Skin of body (tissue), 2 donors: ENCODE results near the gene MMP7. TPM values are rescaled to one million over a fixed set of nuclear protein-coding genes. Genes with fewer than 3 reads are reported as not detected.

Source experiments
- DNase-seq: peaks from one replicate; lab custom pipeline; 2025; lab: John Stamatoyannopoulos, UW
- total RNA-seq: library from RNA; depleted of rRNA; stranded (reverse); fragments of >200 nt; gene quantifications from one replicate; pipeline ENCODE4 v1.2.3, GENCODE V29; 2014

Gene MMP7
- total RNA-seq, 1 donor from 2014 or later = 3.6 TPM

DNA sequence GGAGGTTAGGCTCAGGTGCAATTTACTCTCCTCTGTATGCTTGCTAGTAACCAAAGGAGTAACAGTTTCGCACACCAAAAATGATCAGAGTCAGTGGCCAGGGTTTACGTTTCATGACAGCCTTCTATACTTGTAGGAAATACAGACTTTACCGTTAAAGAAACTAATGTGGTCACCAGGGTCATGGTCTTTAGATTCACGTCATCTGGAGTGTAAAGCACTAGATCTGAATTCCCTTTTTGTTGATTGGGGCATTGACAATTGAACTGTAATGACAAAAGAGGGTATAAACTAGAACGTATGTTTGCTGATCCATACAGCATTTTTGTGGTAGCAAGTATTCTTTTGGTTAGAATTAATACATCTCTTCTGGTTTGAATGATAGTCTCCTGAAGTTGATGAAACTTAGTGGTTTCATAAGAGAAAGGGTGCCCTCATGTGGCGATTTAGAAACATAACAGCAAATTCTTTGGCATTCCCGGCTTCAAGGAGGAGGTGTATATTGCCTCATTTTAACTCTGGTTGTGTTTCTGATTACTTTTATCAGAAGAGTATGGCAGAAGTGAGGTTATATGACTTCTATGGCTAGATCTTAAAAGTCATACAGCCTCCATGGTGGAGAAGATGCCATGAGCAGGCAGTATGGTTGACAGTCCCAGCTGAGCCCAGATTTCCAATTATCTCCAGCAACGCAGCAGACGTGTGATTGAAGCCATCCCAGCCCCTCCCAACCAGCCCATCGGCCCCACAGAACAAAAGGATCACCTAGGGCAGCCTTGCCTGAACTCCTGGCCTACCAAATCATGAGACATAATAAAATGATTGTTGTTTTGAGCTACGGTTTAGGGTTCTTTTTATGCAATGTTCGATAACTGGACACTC lies 35.1 kb downstream of the MMP7 start:
- peak; percentile 79 for DNase-seq

DNA sequence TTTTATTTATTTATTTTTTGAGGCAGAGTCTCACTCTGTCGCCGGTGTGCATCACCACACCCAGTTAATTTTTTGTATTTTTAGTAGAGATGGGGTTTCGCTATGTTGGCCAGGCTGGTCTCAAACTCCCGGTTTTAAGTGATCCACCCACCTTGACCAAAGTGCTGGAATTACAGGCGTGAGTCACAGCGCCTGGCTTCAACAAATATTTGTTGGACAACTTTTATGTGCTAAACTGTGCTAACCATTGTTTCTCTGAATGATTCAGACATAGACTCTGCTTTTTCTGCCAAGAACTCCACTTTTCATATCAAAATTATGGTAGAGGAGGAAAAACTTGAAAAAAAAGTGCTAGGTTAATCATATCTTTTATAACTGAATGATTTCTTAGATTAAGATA lies 36.3 kb downstream of the MMP7 start:
- DNase-seq = no peak

DNA sequence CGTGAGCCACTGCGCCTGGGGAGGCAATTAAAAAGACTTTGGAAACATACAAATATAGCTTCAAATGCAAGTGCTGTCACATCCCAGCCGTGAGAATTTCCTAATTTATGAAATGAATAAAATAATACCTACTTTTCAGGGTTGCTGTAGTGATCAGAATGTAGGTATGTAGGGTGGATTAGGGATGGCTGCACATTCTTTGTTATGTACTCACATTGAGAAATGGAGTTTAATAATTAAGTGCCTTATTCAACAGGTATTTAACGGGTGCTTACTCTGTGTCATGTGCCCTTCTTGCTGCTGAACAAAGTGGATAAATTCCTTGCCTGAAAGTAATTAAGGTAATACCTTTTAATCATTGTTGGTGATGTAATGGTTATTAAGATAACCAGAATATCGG lies 37.0 kb downstream of the MMP7 start:
- no peak for DNase-seq

DNA sequence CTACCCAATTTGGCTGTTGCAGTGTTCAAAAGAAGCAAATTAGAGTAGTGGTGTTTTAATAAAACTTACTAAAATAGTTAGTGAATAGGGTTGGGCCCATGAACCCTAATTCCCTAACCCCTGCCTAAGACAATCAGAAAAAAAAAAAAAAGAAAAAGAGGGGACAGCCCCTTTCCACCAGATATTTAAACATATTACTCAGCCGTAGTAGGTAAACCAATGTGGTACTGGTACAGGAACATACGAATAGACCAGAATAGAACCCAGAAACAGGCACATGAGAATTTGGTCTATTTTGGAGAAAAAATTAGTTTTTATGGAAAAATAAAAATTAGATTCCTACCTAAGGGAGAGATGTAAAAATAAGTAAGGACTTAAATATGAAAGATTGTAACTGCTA lies 38.6 kb downstream of the MMP7 start:
- DNase-seq = no peak

DNA sequence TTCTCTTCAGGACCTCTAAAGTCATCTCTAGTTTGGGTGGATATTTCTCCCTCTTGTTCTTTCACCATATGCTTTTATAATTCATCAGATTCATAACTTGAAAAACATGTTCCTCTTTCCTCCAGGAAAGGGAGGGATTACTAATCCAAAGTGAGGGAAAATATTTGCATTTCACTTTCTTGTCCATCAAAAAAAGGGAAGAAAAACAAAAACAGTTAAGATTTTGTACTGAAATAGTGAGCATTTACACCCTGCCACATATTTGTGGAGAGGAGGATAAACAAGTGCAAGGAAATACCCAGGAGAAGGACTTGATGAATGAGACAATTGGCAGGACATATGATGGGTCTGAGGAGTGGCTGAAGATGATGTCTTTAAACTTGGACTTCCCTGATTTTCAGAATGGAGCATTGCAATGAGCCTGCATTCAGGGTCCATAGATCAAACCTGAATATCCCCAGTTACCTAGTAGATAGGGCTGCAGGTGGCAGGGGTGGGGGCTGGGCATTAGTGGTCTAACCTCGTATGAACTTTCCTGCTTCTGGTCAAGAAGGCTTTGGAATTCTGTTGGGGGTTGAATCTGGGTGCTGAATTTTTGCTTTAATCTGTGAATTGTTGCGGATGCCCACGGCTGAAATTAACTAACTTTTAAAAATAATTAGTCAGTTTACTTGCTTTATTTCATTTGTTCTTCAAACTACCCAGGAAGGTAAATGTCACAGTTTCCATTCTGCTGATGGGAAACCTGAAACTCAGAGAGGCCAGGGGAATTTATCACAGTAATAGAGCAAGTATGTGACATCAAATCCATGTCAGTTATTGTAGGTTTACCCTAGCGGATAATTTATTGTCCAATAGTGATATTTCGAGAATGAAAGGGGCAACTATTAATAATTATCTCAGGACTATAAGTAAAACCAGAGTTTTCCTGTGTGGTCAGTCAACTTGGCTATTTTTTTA lies 41.1 kb downstream of the MMP7 start:
- no peak for DNase-seq

DNA sequence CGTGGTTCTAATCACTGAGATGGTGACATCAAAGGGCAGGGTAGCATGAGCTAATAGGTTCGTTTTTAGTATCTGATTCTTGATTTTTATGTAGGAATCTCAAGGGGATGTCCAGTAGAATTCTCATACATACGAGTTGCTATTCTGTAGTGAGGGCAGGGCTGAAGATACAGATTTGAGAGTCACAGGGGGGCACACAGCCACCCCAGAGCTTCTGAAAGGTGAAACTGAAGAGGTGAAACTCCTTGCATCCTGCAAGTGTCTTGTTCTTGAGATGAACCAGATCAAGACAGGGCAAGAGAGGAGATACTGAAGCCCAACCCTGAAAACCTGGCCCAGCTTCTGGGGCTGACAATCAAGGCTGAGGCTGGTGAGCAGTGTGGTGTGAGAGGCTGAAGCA lies 42.3 kb downstream of the MMP7 start:
- no peak for DNase-seq

DNA sequence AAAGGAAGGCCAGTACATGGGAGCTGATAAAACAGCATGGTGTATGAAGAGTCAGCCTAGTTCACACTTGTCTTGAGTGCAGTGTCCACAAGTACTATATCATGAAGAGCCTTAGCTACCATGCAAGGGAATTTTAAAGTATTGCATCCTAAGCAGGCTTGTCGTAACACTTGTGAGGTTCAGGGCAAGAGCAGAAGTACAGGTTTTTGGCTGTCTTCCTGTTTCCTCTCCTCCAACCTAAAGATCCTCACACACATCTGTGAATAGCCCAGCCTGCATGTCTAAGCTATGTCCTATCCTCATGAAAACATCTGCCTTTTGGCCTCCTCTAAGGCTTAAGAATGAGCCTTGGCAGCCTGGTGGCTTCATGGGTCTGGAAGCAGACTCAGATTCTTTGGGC lies 43.3 kb downstream of the MMP7 start:
- DNase-seq = no peak

DNA sequence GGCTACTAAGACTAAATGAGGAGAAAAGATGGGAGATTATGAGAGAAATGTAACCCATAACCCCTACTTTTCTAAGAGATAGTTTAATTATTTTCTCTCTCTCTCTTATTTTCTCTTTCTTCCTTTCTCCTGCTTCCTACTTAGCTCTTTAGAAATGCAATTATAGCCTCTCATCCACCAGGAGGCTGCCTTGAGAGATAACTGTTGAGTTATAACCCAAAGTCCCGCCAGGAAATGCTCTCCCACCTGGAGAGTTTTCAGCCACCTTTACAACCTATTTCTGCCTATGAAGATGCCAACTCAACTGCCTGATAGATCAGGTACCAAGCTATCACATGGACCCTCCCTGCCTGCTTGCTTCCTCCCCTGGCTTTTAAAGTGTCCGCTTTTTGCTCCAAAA lies 44.0 kb downstream of the MMP7 start:
- DNase-seq = no peak

DNA sequence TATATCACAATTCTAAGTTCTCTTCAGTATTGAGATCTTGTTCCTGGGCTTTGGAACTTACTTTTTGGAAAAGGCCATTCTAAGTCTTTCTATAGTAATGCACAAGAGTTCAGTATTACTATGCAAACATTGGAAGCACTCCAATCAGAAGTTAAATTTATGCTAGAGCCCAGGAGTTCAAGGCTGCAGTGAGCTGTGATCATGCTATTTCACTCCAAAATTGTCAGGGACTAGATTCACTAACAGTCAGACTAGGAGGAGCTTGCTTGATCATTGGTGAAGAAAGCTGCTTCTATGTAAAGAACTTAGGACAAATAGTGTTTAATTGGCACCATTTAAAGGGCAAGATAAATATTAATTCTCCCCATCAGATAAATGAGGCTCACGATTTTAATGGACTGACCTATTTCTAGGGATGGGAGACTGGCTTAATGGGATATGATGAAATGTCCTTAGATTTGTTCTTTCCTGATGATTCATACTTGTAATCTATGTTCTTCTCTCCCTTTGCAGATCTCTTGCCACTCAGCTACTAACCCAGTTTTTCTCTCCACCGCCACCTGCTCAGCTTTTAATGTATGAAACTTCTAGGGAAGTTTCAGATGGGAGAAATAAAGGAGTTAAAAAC lies 45.3 kb downstream of the MMP7 start:
- no peak for DNase-seq

DNA sequence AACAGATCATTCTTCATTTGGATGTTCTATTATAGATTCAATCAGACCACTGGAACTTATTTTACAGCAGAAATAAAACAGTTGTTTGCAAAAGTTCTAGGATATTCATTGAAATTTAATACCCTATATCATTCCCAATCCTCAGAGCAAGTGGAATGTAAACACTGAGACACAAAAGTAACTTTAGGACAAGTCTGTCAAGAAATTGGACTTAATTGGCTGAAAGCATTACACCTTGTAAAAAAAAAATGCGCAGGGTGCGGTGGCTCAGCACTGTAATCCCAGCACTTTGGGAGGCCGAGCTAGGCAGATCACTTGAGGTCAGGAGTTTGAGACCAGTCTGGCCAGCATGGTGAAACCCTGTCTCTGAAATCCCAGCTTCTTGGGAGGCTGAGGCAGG lies 48.1 kb downstream of the MMP7 start:
- no peak for DNase-seq

DNA sequence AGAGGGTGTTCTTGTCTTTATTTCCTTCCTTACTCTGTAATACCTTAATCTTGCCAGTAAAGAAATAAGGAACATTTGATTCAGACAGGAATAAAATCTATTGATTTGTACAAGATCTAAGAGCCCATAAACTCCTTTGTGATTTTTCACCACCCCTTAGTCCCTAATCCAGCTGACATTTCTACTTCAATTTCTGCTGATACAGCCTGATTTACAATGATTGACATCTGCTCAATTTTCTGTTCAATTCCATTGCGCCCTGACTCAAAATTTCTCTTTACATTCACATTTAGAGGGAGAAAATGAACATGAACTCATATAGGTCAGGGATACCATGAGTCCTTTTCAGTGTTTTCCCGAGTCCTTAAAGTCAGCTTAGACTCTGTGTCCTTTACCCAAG lies 50.8 kb downstream of the MMP7 start:
- DNase-seq = no peak

DNA sequence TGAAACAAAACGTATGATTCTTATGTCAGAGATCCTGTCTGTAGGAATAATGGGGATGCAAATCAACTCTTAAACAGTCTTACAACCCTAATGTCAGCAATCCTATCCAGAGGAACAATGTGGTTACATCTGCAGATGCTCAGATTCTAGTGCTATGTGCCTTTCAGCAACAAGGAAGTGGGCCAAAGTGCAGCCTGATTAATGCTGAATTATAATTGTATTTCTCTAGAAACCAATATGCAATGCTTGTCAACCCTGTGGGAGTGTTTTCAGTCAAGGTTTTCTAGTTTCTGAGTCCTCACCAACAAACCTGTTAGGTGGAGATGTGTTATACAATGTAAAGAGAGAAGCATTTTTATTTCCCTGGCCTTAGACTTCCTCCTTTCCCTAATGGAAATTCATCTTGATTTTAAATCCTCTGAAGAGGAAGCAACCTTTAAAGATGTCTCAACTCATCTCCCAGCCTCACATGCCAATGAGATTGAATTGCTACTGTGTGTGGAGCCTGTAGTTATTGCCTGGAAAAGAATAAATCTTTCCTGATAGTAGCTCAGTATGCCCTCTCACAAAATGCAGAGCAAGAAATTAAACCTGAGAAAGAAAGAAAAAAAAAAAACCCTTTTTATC lies 51.8 kb downstream of the MMP7 start:
- peak; percentile 24 for DNase-seq

DNA sequence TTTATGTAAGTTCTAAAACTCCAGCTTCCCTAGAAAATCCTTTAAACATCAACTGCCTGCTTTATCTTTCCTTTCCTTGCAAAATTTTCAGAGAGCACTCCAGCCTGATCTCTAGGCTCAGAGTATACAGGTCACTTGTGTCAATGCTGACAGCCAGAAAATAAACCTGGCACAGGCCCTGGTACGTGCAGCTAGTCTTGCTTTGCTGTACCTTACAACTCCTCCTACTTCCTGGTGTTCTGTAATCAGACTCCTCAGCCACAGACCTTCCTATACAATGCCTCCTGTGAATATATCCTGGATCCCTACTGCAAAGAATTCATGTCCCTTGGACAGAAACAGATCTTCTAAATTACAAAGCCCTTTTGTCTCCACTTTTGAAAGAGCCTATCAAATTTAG lies 53.7 kb downstream of the MMP7 start:
- peak; percentile 18 for DNase-seq

DNA sequence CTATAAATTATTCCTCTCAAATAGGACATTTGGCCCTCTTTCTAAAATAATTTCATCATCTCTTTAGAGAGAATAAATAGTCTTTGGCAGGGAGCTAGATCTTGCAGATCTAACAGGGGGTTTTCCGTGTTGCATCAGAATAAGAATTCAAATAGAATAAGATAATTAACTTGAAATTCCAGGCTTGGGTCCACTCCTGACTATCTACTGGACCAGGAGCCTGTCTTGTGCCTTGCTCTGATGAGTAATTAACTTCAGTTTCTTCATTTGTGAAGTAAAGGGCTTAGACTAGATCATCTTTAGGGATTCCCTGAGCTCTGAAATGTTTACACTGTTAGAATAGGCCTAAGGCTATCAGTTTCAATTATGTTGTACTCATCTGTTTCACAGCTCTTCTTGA lies 54.5 kb downstream of the MMP7 start:
- no peak for DNase-seq

DNA sequence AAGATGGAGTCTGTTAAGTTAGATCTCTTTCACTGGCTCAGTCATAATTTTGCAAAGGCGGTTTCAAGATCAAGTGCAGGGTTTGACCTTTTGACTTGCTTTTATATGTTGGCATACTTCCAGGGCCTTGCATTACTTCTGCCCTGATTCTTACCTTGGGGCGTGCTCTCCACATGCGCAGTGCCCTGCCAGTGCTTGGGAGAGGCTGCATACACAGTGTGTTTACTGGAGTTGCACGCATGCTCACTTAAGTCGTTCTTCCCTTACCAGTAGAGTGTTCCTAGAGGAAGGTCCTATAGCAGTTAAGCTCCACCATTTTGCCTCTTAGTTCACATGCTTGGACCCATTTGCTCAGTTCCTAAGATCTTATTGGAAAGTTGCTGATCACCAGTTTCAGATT lies 57.0 kb downstream of the MMP7 start:
- DNase-seq = no peak

DNA sequence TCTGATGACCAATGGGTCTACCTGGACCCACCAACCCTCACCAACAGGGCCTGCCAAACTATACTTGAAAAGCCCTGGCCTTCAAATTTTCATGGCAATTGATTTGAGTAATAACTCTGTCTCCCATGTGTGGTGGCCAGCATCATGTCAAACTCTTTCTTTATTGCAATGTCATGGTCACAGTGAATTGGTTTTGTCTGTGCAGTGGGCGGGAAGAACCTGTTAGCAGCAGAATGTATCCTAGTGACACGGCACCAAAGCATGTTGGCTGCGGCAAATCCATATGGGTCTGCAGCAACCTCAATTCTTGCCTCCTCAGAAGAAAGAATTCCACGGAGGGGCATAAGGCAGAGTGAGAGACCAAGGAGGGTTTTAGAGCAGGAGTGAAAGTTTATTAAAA lies 58.4 kb downstream of the MMP7 start:
- DNase-seq = no peak

DNA sequence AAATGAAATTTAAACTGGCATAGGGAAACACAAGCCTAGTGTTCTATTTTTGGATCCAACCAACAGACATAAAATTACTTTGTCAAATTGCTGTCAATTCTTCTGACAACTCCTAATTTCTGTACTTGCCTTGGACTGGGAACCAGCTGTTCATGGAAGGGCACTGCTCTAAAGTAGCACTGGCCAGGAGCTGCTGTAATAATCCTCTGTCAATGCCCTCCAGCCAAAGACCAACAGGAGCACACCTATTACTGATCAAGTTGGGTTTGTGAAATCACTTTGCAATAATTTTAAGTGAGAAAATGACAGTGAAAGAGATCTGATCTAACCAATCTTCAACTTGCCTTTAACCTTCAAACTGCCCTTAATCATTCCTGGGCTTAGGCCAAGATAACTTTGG lies 59.1 kb downstream of the MMP7 start:
- no peak for DNase-seq
